H1 (cell line): ENCODE results near the gene BOLA1. TPM values are rescaled to one million over a fixed set of nuclear protein-coding genes. Genes with fewer than 3 reads are reported as not detected.
A peak's percentile ranks its signal among the peaks of the same experiment; 100 is the strongest.

ENCODE experiments used
- CTCF ChIA-PET: fragments of 300-600 bp; sonication (Branson Sonifier 250); formaldehyde crosslinking; loops from one replicate; lab custom pipeline; 2021; ENCODE audit not compliant: partially characterized antibody; lab: Charles Lee
- POLR2A ChIA-PET: fragments of 300-600 bp; sonication (Branson Sonifier 250); formaldehyde crosslinking; loops from one replicate; lab custom pipeline; 2021; ENCODE audit warnings: inconsistent platforms; ENCODE audit not compliant: partially characterized antibody; lab: Charles Lee
- DNase-seq, 2 experiments: peaks; one replicate each; pipeline versions ENCODE4 v3.0.0 to v3.0.0-alpha.2; 2010 to 2022; ENCODE audit warnings: low spot score in 2 of 2, low read depth in 1 of 2, mixed read lengths in 1 of 2
- FAIRE-seq: peaks from 2 replicates; lab custom pipeline; 2011; peaks lifted over from hg19 to GRCh38; lab: Jason Lieb, UNC
- H2AFZ ChIP-seq: 2 replicates; pipeline ENCODE4 v1.8.1; 2012; ENCODE audit warnings: low read length, inconsistent platforms
- H2AK5ac ChIP-seq: 2 replicates; pipeline ENCODE4 v1.6.1; 2013; ENCODE audit warnings: low read depth, low read length
- H2BK120ac ChIP-seq: replicated peaks from 2 replicates; pipeline ENCODE3; 2013; ENCODE audit warnings: low read depth, low read length, inconsistent platforms
- H2BK12ac ChIP-seq: 2 replicates; pipeline ENCODE4 v1.6.1; 2013; ENCODE audit warnings: low read depth, low read length
- H2BK15ac ChIP-seq: 2 replicates; pipeline ENCODE4 v1.6.1; 2013; ENCODE audit warnings: low read length
- H2BK20ac ChIP-seq: 2 replicates; pipeline ENCODE4 v1.6.1; 2013; ENCODE audit warnings: low read length
- H2BK5ac ChIP-seq: 2 replicates; pipeline ENCODE4 v1.6.1; 2013; ENCODE audit warnings: low read depth, low read length
- H3K14ac ChIP-seq: 2 replicates; pipeline ENCODE4 v1.6.1; 2013; ENCODE audit warnings: inconsistent platforms; ENCODE audit not compliant: insufficient read length
- H3K18ac ChIP-seq: 2 replicates; pipeline ENCODE4 v1.6.1; 2013; ENCODE audit warnings: low read length; ENCODE audit errors: extremely low read depth
- H3K23ac ChIP-seq: 2 replicates; pipeline ENCODE4 v1.6.1; 2013; ENCODE audit warnings: inconsistent platforms; ENCODE audit not compliant: insufficient read length
- H3K23me2 ChIP-seq: 2 replicates; pipeline ENCODE4 v1.6.1; 2013; ENCODE audit warnings: low read depth, low read length
- H3K27ac ChIP-seq: 2 replicates; pipeline ENCODE4 v1.6.1; 2011; ENCODE audit warnings: low read depth, low read length, inconsistent platforms
- H3K27me3 ChIP-seq, 4 experiments: replicated peaks in 1 of 4; 1 replicate in 1 of 4; 2 replicates in 3 of 4; pipeline versions ENCODE4 v1.6.1 to v1.8.1; 2011 to 2013; ENCODE audit warnings: low read length in 3 of 4, mild to moderate bottlenecking in 3 of 4, inconsistent platforms in 2 of 4, mixed read lengths in 2 of 4, moderate library complexity in 1 of 4; ENCODE audit not compliant: control insufficient read depth in 3 of 4, insufficient read depth in 3 of 4; ENCODE audit errors: extremely low read depth in 1 of 4
- H3K36me3 ChIP-seq, 4 experiments: 2 replicates each; pipeline versions ENCODE4 v1.6.1 to v1.8.1; 2011 to 2013; ENCODE audit warnings: mild to moderate bottlenecking in 4 of 4, low read length in 3 of 4, moderate library complexity in 2 of 4, control low read depth in 1 of 4, inconsistent platforms in 1 of 4; ENCODE audit not compliant: insufficient read depth in 4 of 4, control insufficient read depth in 2 of 4
- H3K4ac ChIP-seq: replicated peaks from 2 replicates; pipeline ENCODE3; 2013; ENCODE audit warnings: low read length, low read depth, mixed read lengths, inconsistent platforms; ENCODE audit not compliant: insufficient read length
- H3K4me1 ChIP-seq, 4 experiments: replicated peaks in 1 of 4; 1 replicate in 1 of 4; 2 replicates in 3 of 4; pipeline versions ENCODE4 v1.6.1 to v1.8.1; 2011 to 2013; ENCODE audit warnings: low read length in 3 of 4, inconsistent platforms in 2 of 4, mixed read lengths in 1 of 4; ENCODE audit not compliant: insufficient read depth in 4 of 4, control insufficient read depth in 3 of 4
- H3K4me2 ChIP-seq, 2 experiments: 2 replicates each; pipeline versions ENCODE4 v1.6.1 to v1.8.1; 2011 to 2013; ENCODE audit warnings: low read depth in 2 of 2, low read length in 2 of 2, control low read depth in 1 of 2, inconsistent platforms in 1 of 2, mild to moderate bottlenecking in 1 of 2; ENCODE audit not compliant: insufficient read depth in 1 of 2
- H3K4me3 ChIP-seq, 4 experiments: fragments of 200-600, 300-600 bp in 1 of 4; sonication (generic), shearing (Covaris generic), sonication (Bioruptor Twin) in 1 of 4; 2 replicates each; pipeline versions ENCODE4 v1.5.1 to v1.8.1; 2011 to 2016; ENCODE audit warnings: low read length in 4 of 4, low read depth in 3 of 4, control low read depth in 2 of 4, inconsistent platforms in 2 of 4, mild to moderate bottlenecking in 2 of 4, mixed read lengths in 1 of 4, moderate library complexity in 1 of 4; ENCODE audit not compliant: insufficient read depth in 2 of 4; ENCODE audit errors: extremely low read depth in 1 of 4
- H3K56ac ChIP-seq: replicated peaks from 2 replicates; pipeline ENCODE3; 2013; ENCODE audit warnings: low read depth, mild to moderate bottlenecking, mixed read lengths, low read length, inconsistent platforms; ENCODE audit not compliant: insufficient read length
- H3K79me1 ChIP-seq: 2 replicates; pipeline ENCODE4 v1.6.1; 2013; ENCODE audit warnings: low read depth, low read length, control low read depth
- H3K79me2 ChIP-seq, 2 experiments: 2 replicates each; pipeline versions ENCODE4 v1.6.1 to v1.8.1; 2012 to 2013; ENCODE audit warnings: low read length in 2 of 2, mild to moderate bottlenecking in 2 of 2, inconsistent platforms in 1 of 2; ENCODE audit not compliant: insufficient read depth in 2 of 2, control insufficient read depth in 1 of 2
- H3K9ac ChIP-seq, 4 experiments: replicated peaks in 1 of 4; 1 replicate in 1 of 4; 2 replicates in 3 of 4; pipeline versions ENCODE4 v1.6.1 to v1.8.1; 2011 to 2013; ENCODE audit warnings: low read depth in 3 of 4, low read length in 3 of 4, control low read depth in 2 of 4, mild to moderate bottlenecking in 2 of 4, moderate library complexity in 2 of 4, inconsistent platforms in 1 of 4; ENCODE audit errors: extremely low read depth in 1 of 4
- H3K9me3 ChIP-seq, 2 experiments: 2 replicates each; pipeline versions ENCODE4 v1.6.1 to v1.8.1; 2012 to 2013; ENCODE audit warnings: mild to moderate bottlenecking in 2 of 2, moderate library complexity in 2 of 2, control low read depth in 1 of 2, inconsistent platforms in 1 of 2, low read depth in 1 of 2, low read length in 1 of 2, mixed read lengths in 1 of 2; ENCODE audit not compliant: insufficient read depth in 2 of 2
- H4K20me1 ChIP-seq, 2 experiments: replicated peaks in 1 of 2; 2 replicates each; pipeline versions ENCODE3 to v1.8.1; 2011 to 2013; ENCODE audit warnings: inconsistent platforms in 2 of 2, low read length in 2 of 2, mild to moderate bottlenecking in 1 of 2; ENCODE audit not compliant: insufficient read depth in 2 of 2, control insufficient read depth in 1 of 2
- H4K5ac ChIP-seq: 2 replicates; pipeline ENCODE4 v1.6.1; 2013; ENCODE audit warnings: low read length, low read depth, mixed read lengths, inconsistent platforms; ENCODE audit not compliant: insufficient read length
- H4K8ac ChIP-seq: 2 replicates; pipeline ENCODE4 v1.8.0; 2013; ENCODE audit warnings: mild to moderate bottlenecking, moderate library complexity, low read length, inconsistent platforms; ENCODE audit not compliant: insufficient read depth; ENCODE audit errors: extremely low read depth
- H4K91ac ChIP-seq: replicated peaks from 2 replicates; pipeline ENCODE3; 2013; ENCODE audit warnings: low read length, mixed read lengths, inconsistent platforms; ENCODE audit not compliant: insufficient read length
- BACH1 ChIP-seq: IDR thresholded peaks from 2 replicates; pipeline ENCODE4 v1.6.1; 2012; ENCODE audit warnings: low read length, improper control_type of control experiment
- CBX5 ChIP-seq: fragments of 300-800, 300-1000 bp; sonication (generic); IDR thresholded peaks from 2 replicates; pipeline ENCODE4 v1.7.1; 2016; ENCODE audit warnings: antibody characterized with exemption, low read length, low read depth
- EGR1 ChIP-seq: IDR thresholded peaks from 2 replicates; pipeline ENCODE4 v1.6.1; 2011; ENCODE audit warnings: low read depth, low read length, borderline replicate concordance
- HDAC2 ChIP-seq, 2 experiments: fragments of 300-600 bp in 1 of 2; sonication (generic) in 1 of 2; IDR thresholded peaks; 2 replicates each; pipeline ENCODE4 v1.6.1; 2011 to 2012; ENCODE audit warnings: low read depth in 2 of 2, low read length in 2 of 2, mild to moderate bottlenecking in 2 of 2, moderate library complexity in 2 of 2, borderline replicate concordance in 1 of 2, inconsistent platforms in 1 of 2
- SP2 ChIP-seq: IDR thresholded peaks from 2 replicates; pipeline ENCODE4 v1.6.1; 2012; ENCODE audit warnings: mild to moderate bottlenecking, low read length, inconsistent platforms
- SUZ12 ChIP-seq: fragments of 200-600 bp; sonication (generic); IDR thresholded peaks from 2 replicates; pipeline ENCODE4 v1.6.1; 2012; ENCODE audit warnings: mild to moderate bottlenecking, inconsistent platforms, low read length, moderate library complexity, mixed read lengths
- WGBS, 2 experiments: shearing (Covaris generic) in 1 of 2; methylation state at CpG; one replicate each; pipeline versions ENCODE4 v1.1.6 to v1.1.7; 2013 to 2015; ENCODE audit warnings: low lambda C conversion rate in 2 of 2, mixed read lengths in 2 of 2, inconsistent platforms in 1 of 2, low coverage in 1 of 2, missing lambda C conversion rate in 1 of 2; ENCODE audit not compliant: insufficient replicate concordance in 2 of 2, insufficient coverage in 1 of 2, insufficient read length in 1 of 2; ENCODE audit errors: extremely low coverage in 1 of 2, missing lambda C conversion rate in 1 of 2; 5-methylcytosine and 5-hydroxymethylcytosine counted together
- polyA plus RNA-seq, 7 experiments: library from polyadenylated mRNA; depleted of rRNA in 3 of 7; stranded (reverse) in 5 of 7; unstranded in 2 of 7; fragments of >200 nt in 5 of 7; fragments of 200-250 nt in 2 of 7; gene quantifications; 1 replicate in 5 of 7; 2 replicates in 1 of 7; 4 replicates in 1 of 7; pipeline versions ENCODE4 v1.2.1 to v1.2.3, GENCODE V29; 2011 to 2013; ENCODE audit warnings: missing spikeins in 2 of 7, mixed read lengths in 2 of 7
- total RNA-seq: library from RNA; stranded (reverse); fragmentation: NEBNext Ultra II Directional; extraction: Animal tissue kit (Norgen Biotek cat#: 25700); gene quantifications from 2 replicates; pipeline ENCODE4 v1.2.1, GENCODE V29; 2021

Gene BOLA1
- total and polyA plus RNA-seq, 2 of the 8 experiments (the other 6 are each of a cell fraction or from before 2014, with no cell fraction given) = 8.1 to 15.4 TPM

DNA sequence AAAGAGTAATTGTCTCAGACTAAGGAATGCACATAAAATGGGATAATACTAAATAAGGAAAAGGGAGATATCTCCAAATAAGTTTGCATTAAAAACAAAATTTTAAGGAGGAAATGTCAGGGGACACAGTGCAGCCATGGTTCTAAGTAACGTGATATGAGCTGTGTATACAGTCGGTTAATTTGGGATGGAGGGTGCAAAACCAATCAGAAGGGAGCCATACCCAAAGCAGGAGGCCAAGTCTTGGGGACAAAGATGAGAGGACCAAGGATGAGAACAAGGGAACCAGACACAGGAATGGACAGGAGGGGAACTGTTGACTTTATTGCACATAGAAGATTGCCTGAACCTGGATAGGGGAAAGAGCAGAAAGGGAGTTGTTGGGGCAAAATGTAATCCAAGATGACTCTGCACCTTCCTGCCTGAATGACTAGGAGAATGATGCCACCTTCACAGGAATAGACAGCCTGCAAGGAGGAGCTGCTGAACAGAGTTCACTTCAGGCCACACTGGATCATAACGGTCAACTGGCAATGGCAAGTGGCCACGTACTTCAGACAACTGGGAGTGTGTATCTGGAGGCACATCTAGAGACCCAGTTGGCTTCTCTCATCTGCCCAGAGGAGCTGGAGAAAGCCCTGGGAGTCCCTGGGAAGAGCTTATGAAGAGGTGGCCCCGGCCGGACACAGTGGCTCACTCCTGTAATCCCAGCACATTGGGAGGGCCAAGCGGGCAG, 22.0 kb upstream of the BOLA1 start:
- H3K4me1 ChIP-seq = no peaks in the 10 kb centered on the region
- H2BK5ac ChIP-seq = no peak overlapping the region
- no peaks in the 10 kb centered on the region for H3K23me2 ChIP-seq
- H4K91ac ChIP-seq = no peak overlapping the region
- no peak overlapping the region for H2AFZ ChIP-seq
- no peak for DNase-seq
- H3K4ac ChIP-seq = no peak overlapping the region
- H2BK120ac ChIP-seq = no peak overlapping the region
- H4K5ac ChIP-seq = no peak overlapping the region
- H3K18ac ChIP-seq = no peak overlapping the region
- no peaks in the 10 kb centered on the region for H3K27me3 ChIP-seq
- no peak overlapping the region for H2BK20ac ChIP-seq
- H3K79me2 ChIP-seq = no peaks in the 10 kb centered on the region
- no peak overlapping the region for H3K56ac ChIP-seq
- no peaks in the 10 kb centered on the region for H4K20me1 ChIP-seq
- H4K8ac ChIP-seq = no peak overlapping the region
- peak overlapping the region; percentile 86; the same call in 1 of the 2 replicates for H2AK5ac ChIP-seq
- WGBS, 2 experiments = 94% methylated on average over 7 of the region's 7 CpGs; no CpG with 5 or more reads in 1 of the 2 experiments
- H3K27ac ChIP-seq = no peak overlapping the region
- no peak overlapping the region for H3K23ac ChIP-seq
- POLR2A ChIA-PET = interaction anchor here (0.9 to 3.8 kb wide), 2 partner anchors 10 to 32 kb away, joined by 3 to 41 read pairs; a partner anchor contains a TSS
- CTCF ChIA-PET = no interaction called here
- no peak overlapping the region for H3K14ac ChIP-seq
- H3K4me2 ChIP-seq = no peak overlapping the region
- no peak for FAIRE-seq
- H3K79me1 ChIP-seq = no peaks in the 10 kb centered on the region
- no peaks in the 10 kb centered on the region for H3K9me3 ChIP-seq
- H2BK12ac ChIP-seq = no peak overlapping the region; the same call in 1 of the 2 replicates
- H3K36me3 ChIP-seq = no peaks in the 10 kb centered on the region
- H3K4me3 ChIP-seq = no peak overlapping the region
- no peak overlapping the region for H2BK15ac ChIP-seq
- TF ChIP-seq EGR1 (no peak), BACH1 (no peak), CBX5 (no peak), SP2 (no peak), SUZ12 (no peak), HDAC2 (IDR thresholded peaks at IDR 0.05; ENCODE audit: borderline replicate concordance in 1 of 2, low read depth in 2 of 2, low read length in 2 of 2) (no peak)
- no peak overlapping the region for H3K9ac ChIP-seq
